ENCODE data around the gene FUBP3. TPM values are rescaled to one million over a fixed set of nuclear protein-coding genes. Genes with fewer than 3 reads are reported as not detected.

The FUBP3 gene
- total RNA-seq, 1 donor from 2014 or later: 24.1 TPM

DNA sequence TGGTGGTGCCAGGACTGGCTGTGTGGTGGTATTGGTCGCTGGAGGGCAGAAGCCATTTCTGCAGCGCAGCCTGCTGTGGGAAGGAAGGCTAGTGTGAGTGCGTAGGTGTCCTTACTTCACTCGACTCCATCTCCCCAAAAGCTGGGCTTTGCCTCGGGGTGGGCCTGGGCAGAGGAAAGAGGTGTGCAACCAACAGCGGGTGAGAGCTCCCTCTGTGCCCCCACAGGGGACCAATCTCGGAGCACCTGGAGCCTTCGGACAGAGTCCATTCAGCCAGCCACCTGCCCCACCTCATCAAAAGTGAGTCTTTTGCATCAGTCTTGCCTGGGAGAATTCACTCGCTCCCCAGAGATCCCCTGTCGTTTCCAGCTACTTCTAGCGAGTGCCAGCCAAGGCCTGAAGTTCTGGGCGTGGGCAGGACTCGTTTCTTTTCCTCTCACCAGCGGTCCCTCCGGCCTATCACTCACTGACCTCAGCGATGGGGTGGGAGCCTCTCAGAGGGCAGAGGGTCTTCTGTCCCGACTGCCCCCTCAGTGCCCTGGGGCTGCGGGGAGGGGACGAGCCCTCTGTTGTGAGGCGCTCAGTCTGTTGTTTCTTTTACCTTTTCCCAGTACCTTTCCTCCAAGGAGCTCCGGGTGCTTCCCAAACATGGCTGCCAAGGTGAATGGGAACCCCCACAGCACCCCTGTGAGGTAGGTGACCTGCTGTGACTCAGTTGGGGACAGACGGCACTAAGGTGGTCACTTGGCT is 52.1 kb downstream of the FUBP3 start:
- DNase-seq (no peak), ATAC-seq (no peak)
- intact Hi-C loops (cut with micrococcal nuclease): no loop called here

DNA sequence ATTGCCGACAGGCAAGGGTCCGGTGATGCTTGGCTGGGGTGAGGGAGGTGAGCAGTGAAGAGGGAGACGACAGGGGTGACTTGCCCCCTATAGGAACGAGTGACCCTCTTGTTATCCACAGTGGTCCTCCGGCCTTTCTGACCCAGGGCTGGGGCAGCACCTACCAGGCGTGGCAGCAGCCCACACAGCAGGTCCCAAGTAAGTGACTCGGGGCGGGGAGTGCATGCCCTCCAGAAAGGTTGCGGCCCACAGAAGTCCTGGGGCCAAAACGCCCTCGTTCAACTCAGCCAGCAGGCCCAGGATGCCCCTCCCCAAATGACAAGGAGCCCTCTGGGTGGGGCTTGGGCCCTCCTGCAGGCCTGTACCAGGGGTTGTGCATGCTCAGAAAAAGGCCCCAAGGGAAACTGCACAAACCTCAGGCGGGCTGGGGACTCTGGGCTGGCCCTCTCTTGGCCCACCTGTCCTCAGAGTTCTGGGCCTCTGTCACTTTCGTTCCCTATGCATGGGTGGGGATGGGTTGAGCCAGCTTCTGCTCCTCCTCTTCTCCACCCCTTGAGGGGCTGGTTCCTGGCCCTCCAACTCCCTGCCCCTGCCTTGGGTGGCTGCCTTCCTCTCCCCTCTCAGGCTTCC is 52.8 kb downstream of the FUBP3 start:
- no peak for ATAC-seq
- DNase-seq: no peak
- intact Hi-C loops (cut with micrococcal nuclease): no loop called here

DNA sequence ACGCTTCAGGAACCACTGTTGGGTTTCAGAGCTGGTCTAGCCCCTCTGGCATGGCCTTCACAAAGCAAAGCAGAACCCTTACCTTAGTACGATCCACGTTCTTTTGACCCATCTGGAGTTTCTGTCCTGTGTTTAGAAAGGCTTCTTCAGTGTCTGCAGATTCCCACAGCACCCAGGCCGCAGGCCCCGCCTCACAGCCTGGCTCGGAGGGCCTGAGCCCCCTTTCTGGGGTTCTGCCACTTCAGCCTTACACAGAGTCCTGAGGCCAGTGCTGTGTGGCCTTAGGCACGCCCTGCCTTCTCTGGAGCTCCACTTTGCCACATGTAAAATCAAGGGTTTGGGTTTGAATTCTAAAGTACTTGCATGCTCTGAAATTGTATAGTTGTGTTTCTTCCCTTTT is 53.5 kb downstream of the FUBP3 start:
- ATAC-seq (no peak), DNase-seq (no peak)
- intact Hi-C loops (cut with micrococcal nuclease): no loop called here

DNA sequence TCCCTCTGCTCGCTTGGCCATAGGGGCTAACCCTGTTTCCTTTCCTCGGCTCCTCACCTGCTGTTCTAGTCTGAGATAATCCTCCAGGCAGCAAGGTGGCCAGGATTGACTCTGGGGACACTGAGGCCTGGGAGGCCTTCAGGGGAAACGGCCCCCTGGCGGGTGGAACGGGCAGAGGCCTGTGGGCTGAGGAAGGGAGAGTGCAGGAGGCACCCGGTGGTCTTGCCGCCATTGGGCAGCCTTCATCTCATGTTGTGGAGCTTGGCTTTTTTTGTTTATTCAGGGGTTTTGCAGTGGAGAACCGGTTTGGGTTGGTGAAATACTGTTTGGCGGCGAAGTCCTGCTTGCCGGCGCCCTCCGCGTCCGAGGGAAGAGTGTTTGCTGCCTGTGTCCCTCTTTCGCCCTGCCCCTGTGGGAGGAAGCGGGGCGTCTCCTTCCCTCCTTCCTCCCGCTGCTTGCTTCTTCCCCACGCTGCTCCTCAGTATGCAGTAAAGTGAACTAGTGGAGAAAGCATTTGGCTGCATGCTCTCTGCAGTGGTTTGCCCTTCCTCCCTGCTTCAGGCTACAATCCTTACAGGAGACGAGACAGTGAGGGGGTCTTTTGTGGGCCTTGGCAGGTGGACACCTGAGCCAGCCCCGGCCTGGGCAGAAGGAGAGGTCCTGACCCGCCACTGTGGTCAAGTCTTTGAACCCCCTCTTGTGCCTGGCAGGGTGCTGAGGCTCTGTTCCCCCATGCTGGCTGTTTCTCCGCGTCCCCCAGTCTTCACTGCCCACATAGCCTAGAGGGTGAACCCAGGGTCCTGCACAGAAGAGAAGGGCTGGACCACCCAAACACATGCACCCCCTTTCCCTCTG is 54.2 kb downstream of the FUBP3 start:
- DNase-seq (no peak), ATAC-seq (no peak)
- intact Hi-C loops (cut with micrococcal nuclease): no loop called here

GRCh38 chr9:130634191-130634768 is 54.9 kb downstream of the FUBP3 start:
- DNase-seq (no peak), ATAC-seq (no peak)
- intact Hi-C loops (cut with micrococcal nuclease): no loop called here

- intact Hi-C loops (cut with micrococcal nuclease): no loop called here
- ATAC-seq (no peak), DNase-seq (no peak)
These were observed 55.4 kb downstream of the FUBP3 start for GRCh38 chr9:130634801-130635200.

DNA sequence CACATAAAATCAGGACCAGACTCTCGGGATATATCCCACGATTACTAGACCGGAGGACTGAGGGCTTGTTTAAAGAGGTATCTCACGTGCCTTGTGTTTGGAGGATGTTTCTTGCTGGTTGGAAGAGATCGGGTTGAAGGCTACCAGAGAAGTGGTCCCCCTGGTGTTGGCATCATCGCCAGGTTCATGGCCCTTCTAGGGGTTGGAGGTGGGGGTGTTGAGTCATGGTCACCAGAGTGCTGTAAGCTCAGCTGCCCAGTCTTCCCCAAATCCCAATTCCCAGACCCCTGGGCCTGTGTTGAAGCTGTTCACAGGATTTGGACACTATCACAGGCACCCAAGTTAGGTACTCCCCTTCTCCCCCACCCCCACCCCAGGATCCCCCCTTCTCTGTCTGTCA is 55.9 kb downstream of the FUBP3 start:
- intact Hi-C loops (cut with micrococcal nuclease): no loop called here

GRCh38 chr9:130635721-130636647 is 56.6 kb downstream of the FUBP3 start:
- ATAC-seq: no peak
- intact Hi-C loops (cut with micrococcal nuclease): no loop called here
- DNase-seq: no peak

More for the DNA sequence above, 55.9 kb downstream of the FUBP3 start:
- ATAC-seq (no peak), DNase-seq (no peak)

DNA sequence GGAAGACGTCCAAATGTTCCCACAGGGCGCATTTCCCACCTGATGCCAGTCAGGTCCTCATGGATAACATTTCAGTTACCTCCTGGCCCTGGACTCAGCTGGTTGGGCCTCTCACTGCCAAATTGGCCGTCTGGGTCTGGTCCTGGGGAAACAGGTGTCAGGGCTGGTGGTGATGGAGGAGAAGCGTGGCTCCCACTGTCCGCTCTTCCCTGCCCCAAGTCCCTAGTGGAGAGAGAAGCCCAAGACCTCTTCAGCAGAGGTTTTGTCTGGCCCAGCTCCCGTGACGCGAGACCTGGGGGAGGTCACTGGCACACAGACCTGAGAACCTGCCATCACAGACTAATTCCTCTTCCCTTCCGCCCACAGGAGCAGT is 57.3 kb downstream of the FUBP3 start:
- intact Hi-C loops (cut with micrococcal nuclease): no loop called here
- DNase-seq (no peak), ATAC-seq (no peak)

GRCh38 chr9:130638284-130639123 is 59.1 kb downstream of the FUBP3 start:
- DNase-seq (no peak), ATAC-seq (no peak)
- intact Hi-C loops (cut with micrococcal nuclease): no loop called here

DNA sequence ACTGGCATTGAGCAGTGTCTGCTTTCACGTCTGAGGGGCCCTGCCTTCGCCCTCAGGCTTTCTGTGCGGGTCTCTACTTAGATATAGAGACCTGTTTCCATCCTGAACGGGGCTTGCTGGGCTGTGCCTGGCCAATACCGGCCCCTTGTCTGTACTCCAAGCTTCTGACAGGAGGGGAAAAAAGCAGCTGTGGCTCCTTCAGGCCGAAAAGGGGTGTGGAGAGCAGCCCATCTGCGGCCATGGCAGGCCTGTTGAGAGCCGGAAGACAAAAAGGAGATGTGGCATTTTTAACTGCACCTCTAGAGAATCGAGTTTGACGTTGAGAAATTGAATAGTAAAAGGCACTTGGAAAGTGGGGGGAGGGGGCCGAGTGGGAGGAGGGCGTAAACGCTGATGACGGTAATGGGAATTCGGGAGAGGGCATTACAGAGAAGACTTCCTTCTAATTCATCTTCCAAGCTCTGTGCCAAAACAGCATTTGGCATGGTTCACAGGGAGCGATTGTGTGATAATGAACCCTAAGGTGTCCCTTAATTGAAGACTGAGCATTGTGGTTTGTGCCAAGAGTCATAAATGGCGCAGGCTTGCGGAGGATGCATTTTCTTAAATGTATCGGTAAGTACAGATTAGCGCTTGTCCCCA is 59.9 kb downstream of the FUBP3 start:
- no peak for ATAC-seq
- intact Hi-C loops (cut with micrococcal nuclease): no loop called here
- DNase-seq: no peak

DNA sequence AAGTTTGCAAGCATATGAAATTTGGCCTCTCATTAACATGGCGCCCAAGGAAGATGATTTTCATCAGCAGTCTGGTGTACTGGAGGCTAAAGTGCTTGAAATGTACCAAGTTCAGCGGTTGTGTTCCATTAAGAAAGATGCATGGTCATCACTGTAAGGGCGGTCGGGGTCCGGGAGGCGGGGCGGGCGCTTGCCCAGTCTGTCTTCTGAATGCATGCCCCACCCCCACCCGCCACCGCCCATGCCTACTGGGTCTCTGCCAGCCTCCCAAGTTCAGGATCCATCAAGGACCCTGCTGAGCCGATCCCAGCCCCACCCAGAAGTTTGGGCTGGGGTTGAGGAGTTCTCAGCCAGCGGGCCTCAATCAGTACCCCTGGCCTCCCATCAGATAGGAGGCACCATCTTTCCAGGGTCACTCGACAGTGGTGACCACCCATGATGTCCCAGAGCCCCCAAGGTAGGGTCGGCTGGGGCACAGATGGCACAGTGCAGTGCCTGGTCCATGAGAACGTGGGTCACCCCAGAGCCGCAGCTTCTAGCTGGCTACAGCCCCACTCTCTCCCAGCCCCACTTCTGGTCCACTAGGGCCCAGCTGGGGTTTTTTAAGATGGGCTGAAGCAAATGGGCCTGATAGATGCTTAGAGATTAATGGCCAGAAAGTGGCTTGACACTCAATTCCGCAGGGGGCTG is 60.6 kb downstream of the FUBP3 start:
- DNase-seq (no peak), ATAC-seq (no peak)
- intact Hi-C loops (cut with micrococcal nuclease): no loop called here

- DNase-seq (no peak), ATAC-seq (no peak)
- intact Hi-C loops (cut with micrococcal nuclease): no loop called here
These were observed 61.3 kb downstream of the FUBP3 start for GRCh38 chr9:130640681-130641080.

DNA sequence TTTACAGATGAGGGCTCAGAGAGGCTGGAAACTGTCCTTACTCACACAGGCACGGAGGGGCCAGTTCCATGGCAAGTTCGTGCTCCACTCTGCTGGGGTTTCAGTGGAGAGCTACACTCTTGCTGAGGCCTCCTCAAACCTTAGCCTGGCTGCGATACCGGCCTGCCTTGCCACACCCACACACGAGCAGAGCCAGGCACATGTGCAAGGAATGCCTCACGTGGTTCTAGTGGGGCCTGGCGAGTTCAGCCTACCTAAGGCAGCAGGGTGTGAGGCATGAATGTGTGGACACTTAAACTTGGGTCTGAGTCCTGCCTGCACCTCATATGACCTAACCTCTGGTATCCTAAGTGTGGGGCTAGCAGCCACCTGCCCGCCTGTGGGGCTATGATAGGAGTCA is 63.5 kb downstream of the FUBP3 start:
- ATAC-seq (no peak), DNase-seq (peak; percentile 9)
- intact Hi-C loops (cut with micrococcal nuclease): no loop called here

DNA sequence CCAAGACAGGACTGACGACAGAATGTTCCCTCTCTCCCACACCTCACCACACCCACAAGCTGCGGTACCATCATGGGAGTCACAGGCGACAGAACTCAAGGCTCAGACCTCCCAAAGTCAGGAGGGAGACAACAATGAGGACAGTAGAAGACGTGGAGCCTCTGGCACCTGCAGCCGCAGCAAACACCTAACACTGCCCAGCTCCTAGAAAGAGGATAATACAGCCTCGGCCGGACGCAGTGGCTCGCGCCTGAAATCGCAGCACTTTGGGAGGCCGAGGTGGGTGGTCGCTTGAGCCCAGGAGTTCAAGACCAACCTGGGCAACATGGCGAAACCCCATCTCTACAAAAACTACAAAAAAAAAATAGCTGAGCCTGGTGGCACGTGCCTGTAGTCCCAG is 71.8 kb downstream of the FUBP3 start:
- intact Hi-C loops (cut with micrococcal nuclease): no loop called here

DNA sequence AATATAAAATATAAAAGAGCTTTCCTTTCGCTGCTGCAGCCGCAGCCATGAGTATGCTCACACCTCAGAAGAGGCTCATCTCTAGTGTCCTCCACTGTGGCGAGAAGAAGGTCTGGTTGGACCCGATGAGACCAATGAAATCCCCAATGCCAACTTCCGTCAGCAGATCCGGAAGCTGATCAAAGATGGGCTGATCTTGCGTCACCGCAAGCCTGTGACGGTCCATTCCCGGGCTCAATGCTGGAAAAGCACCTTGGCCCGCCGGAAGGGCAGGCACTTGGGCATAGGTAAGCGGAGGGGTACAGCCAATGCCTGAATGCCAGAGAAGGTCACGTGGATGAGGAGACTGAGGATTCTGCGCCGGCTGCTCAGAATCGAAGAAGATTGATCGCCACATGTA is 72.4 kb downstream of the FUBP3 start:
- ATAC-seq (no peak), DNase-seq (no peak)

More for the DNA sequence above, 71.8 kb downstream of the FUBP3 start:
- DNase-seq (no peak), ATAC-seq (no peak)

DNA sequence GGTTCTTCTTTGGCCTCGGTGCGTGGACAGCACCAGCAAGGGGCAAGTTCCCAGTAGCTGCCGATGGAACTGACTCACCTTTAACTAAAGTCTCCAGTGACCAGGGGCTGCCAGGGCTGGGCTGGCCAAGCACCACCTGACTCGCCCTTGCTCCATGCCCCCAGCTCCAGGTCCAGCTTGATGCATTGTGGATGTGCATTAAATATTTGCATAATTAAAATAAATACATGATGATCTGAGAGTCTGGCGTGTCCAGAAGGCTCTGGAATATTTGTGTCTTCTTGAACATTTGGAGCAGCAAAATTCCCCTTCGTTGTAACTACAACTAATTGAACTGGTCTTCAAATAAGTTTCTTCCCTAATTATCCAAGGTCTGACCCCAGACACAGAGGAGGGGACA is 75.5 kb downstream of the FUBP3 start:
- intact Hi-C loops (cut with micrococcal nuclease): no loop called here

More for the DNA sequence above, 72.4 kb downstream of the FUBP3 start:
- intact Hi-C loops (cut with micrococcal nuclease): no loop called here

More for the DNA sequence above, 75.5 kb downstream of the FUBP3 start:
- DNase-seq (no peak), ATAC-seq (no peak)

All from left ventricle myocardium superior (tissue), 1 donor.